HepG2 (cell line): ENCODE results near the gene IQUB. TPM values are rescaled to one million over a fixed set of nuclear protein-coding genes. Genes with fewer than 3 reads are reported as not detected.

ENCODE experiments used
- ATAC-seq: fragments of 200-7000 bp; cut with Tn5 transposase; 3 replicates; pipeline ENCODE4 v1.9.1; 2020; ENCODE audit warnings: mild to moderate bottlenecking, moderate library complexity
- BruUV-seq: library from RNA; stranded (reverse); fragments of 400-500 nt; replicated peaks from 2 replicates; lab custom pipeline; 2021; lab: Mats Ljungman, UMichigan
- CTCF ChIA-PET: fragments of 300-600 bp; formaldehyde crosslinking; extraction: SDS; loops from one replicate; lab custom pipeline; 2021; ENCODE audit warnings: low total read pairs, inconsistent platforms, low intra/inter-chr PET ratio; lab: Yijun Ruan, JAX
- POLR2A ChIA-PET: fragments of 350-600 bp; sonication (Branson Sonifier 250); formaldehyde crosslinking; loops from one replicate; lab custom pipeline; 2020; ENCODE audit warnings: antibody characterized with exemption, inconsistent platforms; lab: Yijun Ruan, JAX
- DNase-seq: peaks from one replicate; pipeline ENCODE4 v3.0.0-alpha.2; 2015; ENCODE audit warnings: low spot score
- FAIRE-seq: peaks from 3 replicates; lab custom pipeline; 2011; peaks lifted over from hg19 to GRCh38; lab: Jason Lieb, UNC
- H2AFZ ChIP-seq: one replicate; pipeline ENCODE4 v1.6.1; 2011; ENCODE audit warnings: low read length, inconsistent platforms
- H3K27ac ChIP-seq: fragments of 300-600 bp; 3 replicates; pipeline ENCODE4 v1.8.0; 2011; ENCODE audit warnings: mixed run types, mild to moderate bottlenecking, mixed read lengths, low read length, inconsistent platforms; ENCODE audit not compliant: insufficient read depth; ENCODE audit errors: extremely low read length
- H3K27me3 ChIP-seq, 2 experiments: fragments of 200-600 bp in 1 of 2; 2 replicates in 1 of 2; 3 replicates in 1 of 2; pipeline versions ENCODE4 v1.6.0 to v1.8.0; 2011; ENCODE audit warnings: low read length in 2 of 2, mild to moderate bottlenecking in 2 of 2, moderate library complexity in 2 of 2, inconsistent platforms in 1 of 2; ENCODE audit not compliant: insufficient read depth in 2 of 2, control insufficient read depth in 1 of 2
- H3K36me3 ChIP-seq, 2 experiments: fragments of 200-600 bp in 1 of 2; replicated peaks in 1 of 2; 2 replicates in 1 of 2; 3 replicates in 1 of 2; pipeline versions ENCODE4 v1.5.1 to v1.8.0; 2011; ENCODE audit warnings: low read length in 2 of 2, inconsistent platforms in 1 of 2; ENCODE audit not compliant: insufficient read depth in 2 of 2, control insufficient read depth in 1 of 2
- H3K4me1 ChIP-seq: 2 replicates; pipeline ENCODE4 v1.5.1; 2012; ENCODE audit warnings: low read length, inconsistent platforms; ENCODE audit not compliant: insufficient read depth
- H3K4me2 ChIP-seq: 2 replicates; pipeline ENCODE4 v1.6.0; 2011; ENCODE audit warnings: low read depth, low read length, inconsistent platforms
- H3K4me3 ChIP-seq, 3 experiments: fragments of 200-600 bp in 1 of 3; sonication (generic), shearing (Covaris generic) in 1 of 3; replicated peaks in 1 of 3; 2 replicates each; pipeline ENCODE4 v1.5.1; 2011 to 2016; ENCODE audit warnings: low read length in 3 of 3, inconsistent platforms in 2 of 3, low read depth in 2 of 3, mild to moderate bottlenecking in 2 of 3, control low read depth in 1 of 3, mixed read lengths in 1 of 3; ENCODE audit not compliant: insufficient read depth in 1 of 3
- H3K79me2 ChIP-seq: one replicate; pipeline ENCODE4 v1.6.1; 2011; ENCODE audit warnings: low read length, inconsistent platforms; ENCODE audit not compliant: insufficient read depth
- H3K9ac ChIP-seq: 2 replicates; pipeline ENCODE4 v1.6.0; 2011; ENCODE audit warnings: mild to moderate bottlenecking, low read depth, low read length, inconsistent platforms; ENCODE audit not compliant: insufficient read depth
- H3K9me3 ChIP-seq: 2 replicates; pipeline ENCODE4 v1.5.1; 2012; ENCODE audit warnings: mild to moderate bottlenecking, low read length
- H4K20me1 ChIP-seq: 2 replicates; pipeline ENCODE4 v1.6.0; 2011; ENCODE audit warnings: inconsistent platforms, mild to moderate bottlenecking, low read length, moderate library complexity; ENCODE audit not compliant: insufficient read depth
- BRD4 ChIP-seq: sonication (generic); formaldehyde crosslinking; IDR thresholded peaks from 2 replicates; pipeline ENCODE4 v1.4.0; 2020; ENCODE audit warnings: missing genetic modification reagents
- CENPT ChIP-seq: sonication (generic); formaldehyde crosslinking; IDR thresholded peaks from 2 replicates; pipeline ENCODE4 v1.8.0; 2022; ENCODE audit warnings: low read depth, mild to moderate bottlenecking, moderate library complexity, missing genetic modification reagents
- ELF3 ChIP-seq: IDR thresholded peaks from 2 replicates; pipeline ENCODE4 v1.6.1; 2016; ENCODE audit warnings: missing genetic modification reagents, missing compliant biosample characterization
- NFIC ChIP-seq: IDR thresholded peaks from 2 replicates; pipeline ENCODE4 v1.6.1; 2012; ENCODE audit warnings: mild to moderate bottlenecking, low read length, inconsistent platforms
- PHB2 ChIP-seq: fragments of 450-650 bp; IDR thresholded peaks from 2 replicates; pipeline ENCODE4 v1.6.1; 2018; ENCODE audit not compliant: partially characterized antibody
- REPIN1 ChIP-seq: sonication (generic); formaldehyde crosslinking; IDR thresholded peaks from 2 replicates; pipeline ENCODE4 v1.8.0; 2022; ENCODE audit warnings: missing genetic modification reagents, low read depth, mild to moderate bottlenecking, borderline replicate concordance
- SCMH1 ChIP-seq: sonication (generic); formaldehyde crosslinking; IDR thresholded peaks from 2 replicates; pipeline ENCODE4 v1.9.0; 2021; ENCODE audit warnings: missing genetic modification reagents, mild to moderate bottlenecking, borderline replicate concordance
- SNAI1 ChIP-seq: sonication (generic); formaldehyde crosslinking; IDR thresholded peaks from 2 replicates; pipeline ENCODE4 v1.5.0; 2020; ENCODE audit warnings: mild to moderate bottlenecking, missing genetic modification reagents, borderline replicate concordance
- SNRNP70 ChIP-seq: fragments of 200-400 bp; formaldehyde crosslinking; IDR thresholded peaks from 2 replicates; pipeline ENCODE4 v1.6.1; 2017; ENCODE audit warnings: mild to moderate bottlenecking, low read depth, low read length, moderate library complexity
- ZNF335 ChIP-seq: sonication (generic); formaldehyde crosslinking; IDR thresholded peaks from 2 replicates; pipeline ENCODE4 v1.4.0; 2020; ENCODE audit warnings: missing genetic modification reagents
- ZNF704 ChIP-seq: sonication (generic); formaldehyde crosslinking; IDR thresholded peaks from 2 replicates; pipeline ENCODE4 v1.8.1; 2023; ENCODE audit warnings: mild to moderate bottlenecking, inconsistent platforms, moderate library complexity, missing genetic modification reagents, borderline replicate concordance
- ZNF773 ChIP-seq: sonication (generic); formaldehyde crosslinking; IDR thresholded peaks from 2 replicates; pipeline ENCODE4 v1.4.0; 2020; ENCODE audit warnings: missing genetic modification reagents, borderline replicate concordance
- WGBS: methylation state at CpG from one replicate; pipeline ENCODE4 v1.1.6; 2017; ENCODE audit warnings: low lambda C conversion rate; 5-methylcytosine and 5-hydroxymethylcytosine counted together
- in situ Hi-C: cut with HindIII; loops from 2 replicates; pipeline ENCODE4 v1.10.0; 2017; ENCODE audit warnings: low pct_unique_long_range_greater_than_20kb; ENCODE audit not compliant: extremely low pct_ligation_motif_present
- intact Hi-C: fragments of 100-400 bp; cut with micrococcal nuclease; formaldehyde crosslinking; loops from one replicate; pipeline ENCODE4 v1.10.0; 2022; ENCODE audit not compliant: unreplicated experiment
- polyA plus RNA-seq, 8 experiments: library from polyadenylated mRNA; depleted of rRNA in 3 of 8; stranded (reverse) in 7 of 8; unstranded in 1 of 8; fragments of >200 nt; fragmentation: Illumina TruSeq in 4 of 8; extraction: Trizol in 4 of 8; gene quantifications; 2 replicates each; pipeline versions ENCODE4 v1.2.1 to v1.2.3, GENCODE V29; 2011 to 2016; ENCODE audit warnings: low read depth in 4 of 8, missing spikeins in 1 of 8, mixed read lengths in 1 of 8; ENCODE audit not compliant: insufficient read depth in 1 of 8
- total RNA-seq, 5 experiments: library from RNA; depleted of rRNA; stranded (reverse); fragments of >200 nt; fragmentation: Illumina TruSeq; extraction: Trizol; gene quantifications; 2 replicates each; pipeline ENCODE4 v1.2.3, GENCODE V29; 2016; ENCODE audit warnings: low read depth in 1 of 5

The IQUB gene
- total and polyA plus RNA-seq, 2 of the 13 experiments (the other 11 are each of a cell fraction or from before 2014, with no cell fraction given) = 0.07 TPM; not detected in 1

- Histone ChIP-seq H3K4me1 (no peaks in the 10 kb centered on the region), H2AFZ (no peak overlapping the region), H3K79me2 (peaks cover 2% of the 10 kb centered on the region), H3K36me3 (peaks cover 2 to 33% of the 10 kb centered on the region in 2 experiments; a peak in 4 of 5 replicates), H3K4me2 (no peak overlapping the region), H3K9me3 (no peaks in the 10 kb centered on the region), H3K27me3 (no peaks in the 10 kb centered on the region), H3K9ac (no peak overlapping the region), H3K4me3 (no peak overlapping the region), H4K20me1 (no peaks in the 10 kb centered on the region), H3K27ac (no peak overlapping the region)
- in situ Hi-C loops (no loop called here), intact Hi-C loops (no loop called here)
- no peak for TF ChIP-seq CENPT (CRISPR knock-in tag)
- no peak for TF ChIP-seq SCMH1 (CRISPR knock-in tag)
- TF ChIP-seq ZNF335 (CRISPR knock-in tag) = no peak
- no peak for TF ChIP-seq PHB2
- TF ChIP-seq SNRNP70 = no peak
- no peak for TF ChIP-seq ZNF773 (CRISPR knock-in tag)
- no peak for TF ChIP-seq ZNF704 (CRISPR knock-in tag)
- no peak for TF ChIP-seq BRD4 (CRISPR knock-in tag)
- TF ChIP-seq SNAI1 (CRISPR knock-in tag) = no peak
- TF ChIP-seq NFIC = no peak
- TF ChIP-seq REPIN1 (CRISPR knock-in tag) = no peak
- no peak for TF ChIP-seq ELF3 (CRISPR knock-in tag)
- no peak for ATAC-seq
- FAIRE-seq = no peak
- no TSS peak for BruUV-seq
- POLR2A ChIA-PET = no interaction called here
- CTCF ChIA-PET = no interaction called here
- no peak for DNase-seq
- 97% methylated on average over 1 of the region's 1 CpG for WGBS
These were observed 14.0 kb upstream of the IQUB start for GRCh38 chr7:123548406-123548805.
